NCI-H1092 (cell line): ENCODE results near the gene ATG5.

Experiments
- DNase-seq: peaks from one replicate; lab custom pipeline; 2025; lab: John Stamatoyannopoulos, UW

The ATG5 gene

DNA sequence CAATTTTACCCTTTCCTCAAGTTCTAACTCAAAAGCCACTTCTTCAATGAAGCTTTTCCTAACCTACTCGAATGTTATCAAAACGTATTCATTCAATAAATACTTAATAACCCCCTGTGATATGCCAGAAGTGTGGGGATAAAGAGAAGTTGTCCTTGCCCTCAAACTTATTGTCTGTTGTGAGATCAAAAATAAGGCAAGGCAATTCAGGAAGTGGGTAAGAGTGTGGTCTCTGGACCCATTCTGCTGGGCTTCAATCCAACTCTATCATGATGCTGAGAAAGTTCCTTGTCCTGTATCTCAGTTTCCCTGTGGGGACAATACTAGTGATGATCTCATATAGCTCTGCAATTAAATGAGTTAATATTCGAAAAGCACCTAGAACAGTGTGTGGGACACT lies 146.7 kb downstream of the ATG5 start:
- DNase-seq: no peak

GRCh38 chr6:106177786-106178185 lies 147.8 kb downstream of the ATG5 start:
- DNase-seq: no peak

DNA sequence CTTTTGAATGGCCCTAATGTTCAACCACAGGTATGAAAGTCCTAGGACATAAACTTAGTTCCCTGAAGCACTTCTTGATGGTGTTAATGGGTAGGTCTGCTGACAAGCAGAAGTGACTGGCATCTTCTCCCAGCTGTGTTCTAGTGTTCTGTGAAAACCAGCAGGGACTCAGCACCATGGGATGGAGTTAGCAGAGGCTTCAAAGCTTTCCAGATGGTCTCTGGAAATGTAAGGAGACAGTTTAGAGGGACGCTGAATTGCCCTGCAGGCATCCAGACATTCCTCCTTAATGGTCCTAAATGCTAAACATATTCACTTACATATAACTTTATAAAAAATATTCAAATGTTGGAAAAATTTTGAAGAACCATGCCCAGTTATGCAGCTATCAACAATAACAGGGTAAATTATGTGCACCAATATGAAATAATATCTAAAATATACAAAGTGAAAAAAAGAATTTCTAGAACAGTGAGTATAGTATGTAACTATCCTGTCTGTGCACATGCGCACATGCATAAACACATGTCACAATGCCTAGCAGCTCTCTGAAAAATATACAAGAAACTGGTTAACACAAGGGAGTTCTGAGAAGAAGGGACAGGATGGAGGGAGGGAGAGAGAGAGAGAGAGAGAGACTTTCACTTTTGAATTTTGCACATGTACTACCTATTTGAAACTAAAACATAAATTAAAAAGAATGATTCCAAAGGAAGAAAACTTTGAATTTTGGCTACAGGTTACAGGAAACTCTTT lies 152.3 kb downstream of the ATG5 start:
- DNase-seq: no peak

GRCh38 chr6:106170030-106170791 lies 155.3 kb downstream of the ATG5 start:
- DNase-seq: no peak

DNA sequence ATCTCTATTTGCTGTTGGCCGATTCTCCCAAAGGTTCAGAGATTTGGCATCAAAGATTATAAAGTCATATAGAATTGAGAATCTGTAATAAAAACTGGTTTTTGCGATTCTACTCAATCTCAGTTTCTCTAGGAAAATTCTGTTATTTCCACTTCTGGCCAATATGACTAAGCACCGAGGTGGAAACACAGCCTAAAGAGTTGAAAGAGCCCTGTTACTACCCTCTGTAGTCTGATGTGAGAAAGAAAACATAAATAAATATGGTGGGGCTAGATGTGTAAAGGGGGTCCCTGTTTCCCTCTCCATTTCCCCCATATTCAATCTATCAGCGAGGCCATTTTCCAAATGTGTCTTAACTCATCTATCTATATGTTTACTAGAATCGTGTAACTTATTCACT lies 156.0 kb downstream of the ATG5 start:
- DNase-seq: no peak

- no peak for DNase-seq
Measured at GRCh38 chr6:106168097-106168888, 157.3 kb downstream of the ATG5 start.

DNA sequence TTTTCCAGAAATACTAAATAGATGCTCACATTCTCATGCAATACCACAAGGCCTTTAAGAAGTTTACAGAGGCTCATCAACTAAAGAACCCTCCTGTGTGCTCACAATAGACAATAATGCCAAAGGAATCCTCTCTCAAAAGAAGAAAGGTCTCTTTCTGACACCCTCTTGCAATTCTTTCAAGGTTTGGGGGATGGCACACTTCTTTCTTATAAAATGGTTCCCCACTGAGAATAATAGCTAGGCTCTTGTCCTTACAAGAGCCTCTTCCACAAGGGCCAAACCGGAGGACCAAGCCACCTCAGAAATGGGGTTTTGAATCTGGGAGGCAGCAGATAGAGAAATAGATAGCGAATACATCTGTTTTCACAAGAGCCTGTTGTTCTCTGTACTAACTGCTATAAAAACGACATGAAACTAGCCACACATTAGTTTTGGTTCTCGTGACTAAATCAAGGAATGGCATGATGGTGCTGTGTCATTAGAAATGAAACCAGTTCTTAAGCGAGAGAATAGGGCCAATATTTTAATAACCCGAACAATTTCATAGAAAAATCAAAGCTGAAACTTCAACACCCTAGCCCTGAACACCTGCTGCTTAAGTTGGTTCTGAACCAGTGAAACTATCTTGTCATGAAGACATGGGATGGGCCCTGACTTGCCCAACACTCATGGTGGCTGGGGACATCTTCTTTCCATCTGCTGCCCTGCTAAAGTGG lies 158.3 kb downstream of the ATG5 start:
- no peak for DNase-seq

GRCh38 chr6:106165885-106166485 lies 159.6 kb downstream of the ATG5 start:
- no peak for DNase-seq

DNA sequence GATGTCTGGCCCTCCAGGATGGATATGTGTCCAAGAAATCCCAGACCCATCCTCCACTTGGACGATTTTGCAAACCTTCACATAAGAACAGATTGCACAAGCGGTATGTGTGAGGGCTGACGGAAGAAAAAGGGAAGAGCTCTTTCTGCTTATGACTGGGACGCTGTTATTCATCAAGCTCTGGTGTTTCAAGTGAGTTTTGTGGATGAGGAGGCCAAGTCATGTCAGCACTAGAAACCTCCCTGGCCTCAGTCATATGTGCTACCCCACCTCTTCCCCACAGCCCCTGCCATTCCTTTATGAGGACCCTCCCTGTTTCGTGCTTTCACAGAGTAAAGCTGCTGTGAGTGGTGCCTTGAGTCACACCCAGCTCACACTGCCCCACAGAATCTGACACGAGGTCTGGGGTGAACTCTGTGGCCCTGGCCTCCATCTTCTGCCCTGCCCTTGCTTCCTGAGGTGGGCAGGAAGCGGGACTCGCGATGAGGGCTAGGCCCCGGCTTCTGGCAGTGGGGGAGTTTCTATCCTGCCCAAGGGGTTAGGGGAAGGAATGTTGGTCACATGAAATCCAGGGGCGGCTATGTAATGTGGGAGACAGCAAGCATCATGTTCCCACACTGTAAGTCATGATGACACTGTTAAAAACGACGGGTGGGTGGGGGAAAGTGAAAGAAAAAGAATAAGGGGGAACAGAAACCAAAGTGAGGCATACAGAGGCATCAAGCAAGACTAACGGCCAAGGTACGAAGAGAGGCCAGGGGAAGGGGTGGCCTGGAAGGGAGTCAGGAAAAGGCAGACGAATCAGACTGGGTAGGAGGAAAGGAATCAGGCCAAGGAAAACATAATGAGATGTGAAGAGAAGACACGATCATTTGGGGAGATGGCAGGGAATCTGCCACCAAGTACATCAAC lies 161.3 kb downstream of the ATG5 start:
- DNase-seq: no peak

DNA sequence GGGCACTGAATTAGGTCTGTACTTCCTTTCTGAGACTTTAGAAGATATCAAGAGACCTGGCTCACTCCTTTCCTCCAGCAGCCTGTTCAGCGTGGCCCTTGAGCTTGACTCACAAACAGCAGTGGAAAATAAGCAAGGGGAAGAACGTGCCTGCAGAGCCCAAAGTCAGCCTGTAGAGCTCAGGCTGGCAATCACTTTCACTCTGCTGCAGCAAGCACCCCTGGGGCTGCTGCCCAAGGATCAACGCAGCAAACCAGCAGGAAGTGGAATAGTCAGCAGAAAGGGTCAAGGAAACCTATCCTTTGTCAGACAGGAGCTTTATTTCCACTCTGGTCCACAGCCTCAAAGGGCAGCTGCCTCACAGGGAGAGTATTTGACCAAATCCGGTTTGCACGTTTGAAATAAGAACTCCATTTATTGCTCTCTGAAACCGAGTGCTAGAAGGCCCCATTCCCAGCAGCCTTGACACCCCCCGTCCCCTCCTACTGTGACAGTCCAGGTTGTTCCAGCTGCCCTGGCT lies 162.1 kb downstream of the ATG5 start:
- no peak for DNase-seq

GRCh38 chr6:106162921-106163320 lies 162.6 kb downstream of the ATG5 start:
- DNase-seq: no peak

DNA sequence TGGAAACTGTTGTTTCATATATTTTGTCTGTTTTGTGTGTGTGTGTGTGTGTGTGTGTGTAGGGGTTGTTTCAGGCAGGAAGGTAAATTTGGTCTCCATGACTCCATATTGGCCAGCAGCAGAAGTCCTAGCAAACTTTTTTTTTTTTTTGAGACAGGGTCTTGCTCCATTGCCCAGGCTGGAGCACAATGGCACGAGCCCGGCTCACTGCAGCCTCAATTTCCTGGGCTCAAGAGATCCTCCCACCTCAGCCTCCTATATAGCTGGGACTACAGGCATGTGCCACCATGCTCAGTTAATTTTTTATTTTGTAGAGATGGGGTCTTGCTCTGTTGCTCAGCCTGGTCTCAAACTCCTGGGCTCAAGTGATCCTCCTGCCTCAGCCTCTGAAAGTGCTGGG lies 163.7 kb downstream of the ATG5 start:
- no peak for DNase-seq

DNA sequence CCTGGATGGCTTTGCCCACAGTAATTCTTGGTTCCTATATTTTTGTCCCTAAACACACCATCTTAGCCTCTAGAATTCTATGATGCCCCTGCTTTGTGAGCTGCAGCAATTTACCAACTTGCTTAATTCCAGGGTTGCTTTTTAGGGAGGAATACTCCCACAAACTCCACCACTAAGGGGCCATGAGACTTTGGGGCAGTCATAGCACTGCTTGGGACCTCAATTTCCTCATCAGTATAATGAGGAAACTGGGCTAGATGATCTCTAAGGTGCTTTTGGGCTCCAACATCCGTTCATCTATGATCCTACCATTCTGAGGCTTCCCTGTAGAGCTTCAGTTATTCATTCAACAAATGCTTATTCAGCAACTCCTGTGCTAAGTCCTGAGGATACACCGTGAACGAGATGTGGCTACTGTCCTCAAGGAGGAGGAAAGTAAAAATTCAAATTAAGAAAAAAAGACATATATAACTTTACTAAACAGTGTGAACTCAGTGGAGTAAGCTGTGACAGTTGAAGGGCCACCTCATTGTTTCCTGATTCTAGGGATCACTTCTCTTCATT lies 164.2 kb downstream of the ATG5 start:
- DNase-seq: no peak

- DNase-seq: no peak
Measured at GRCh38 chr6:106160189-106160588, 165.4 kb downstream of the ATG5 start.

DNA sequence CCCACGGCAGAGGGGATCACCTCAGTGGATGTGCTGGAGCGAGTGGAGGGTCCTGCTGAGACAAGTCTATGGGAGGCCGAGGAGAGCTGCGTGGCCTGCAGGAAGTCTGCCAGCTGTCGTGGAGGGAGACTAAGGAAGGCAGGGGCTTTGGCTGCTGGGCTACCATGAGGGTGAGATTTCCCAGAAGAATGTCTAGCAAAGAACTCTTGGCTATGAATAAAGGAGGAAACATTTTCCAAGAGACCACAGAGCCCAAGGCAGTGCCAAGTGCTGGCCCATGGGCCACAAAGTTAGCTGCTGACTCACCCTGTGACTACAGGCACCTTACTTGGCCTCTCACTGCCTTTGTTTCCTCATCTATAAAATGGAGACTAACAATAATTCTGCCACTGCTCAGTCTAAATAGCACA lies 166.0 kb downstream of the ATG5 start:
- no peak for DNase-seq

- no peak for DNase-seq
Measured at GRCh38 chr6:106158816-106159215, 166.7 kb downstream of the ATG5 start.

- DNase-seq: no peak
Measured at GRCh38 chr6:106156863-106157262, 168.7 kb downstream of the ATG5 start.

DNA sequence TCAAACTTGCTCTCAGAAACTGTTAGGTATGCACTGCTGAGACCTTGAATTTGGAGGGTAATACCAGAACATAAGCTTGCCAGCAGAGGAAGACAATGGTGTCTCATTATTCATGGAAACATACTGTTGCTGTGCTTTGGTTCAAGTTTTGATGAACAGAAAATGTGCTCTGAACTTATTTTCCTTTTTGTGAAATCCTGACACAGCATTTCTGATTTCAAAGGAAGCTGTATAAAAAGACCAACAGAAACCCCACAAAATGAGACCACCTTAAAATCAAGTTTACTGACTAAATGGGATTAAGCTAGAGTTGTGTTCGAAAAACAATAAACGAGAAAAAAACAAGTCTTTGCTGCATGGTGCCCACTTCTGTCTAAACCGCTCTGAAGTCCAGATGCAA lies 169.1 kb downstream of the ATG5 start:
- DNase-seq: no peak

DNA sequence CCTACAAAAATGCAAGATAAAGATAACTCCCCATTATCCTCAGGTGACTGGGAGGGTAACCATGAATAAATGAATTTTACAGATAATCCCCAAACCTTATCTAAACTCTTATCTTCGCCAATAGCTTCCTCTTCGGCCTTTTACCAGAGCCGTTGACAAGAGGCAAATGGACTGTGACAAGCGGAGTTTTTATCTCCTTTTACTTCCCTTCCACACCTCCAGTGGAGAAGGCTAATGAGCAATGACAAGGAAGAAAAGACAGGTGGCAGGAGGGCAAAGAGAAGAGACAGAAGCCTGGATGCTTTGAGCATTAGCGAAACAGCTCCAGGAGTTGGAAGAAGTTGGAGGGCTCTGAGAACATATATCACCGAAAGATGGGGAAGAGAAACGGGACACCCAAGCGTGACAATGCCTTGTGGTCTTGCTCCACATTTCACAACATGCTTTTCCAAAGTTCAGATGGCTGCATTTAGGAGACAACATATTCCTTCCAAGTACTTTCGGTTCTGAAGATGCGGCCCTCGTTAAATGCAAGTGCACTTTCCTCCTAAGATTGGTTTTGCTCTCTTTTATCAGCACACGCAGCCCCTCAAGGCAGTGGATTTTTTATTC lies 170.2 kb downstream of the ATG5 start:
- no peak for DNase-seq

DNA sequence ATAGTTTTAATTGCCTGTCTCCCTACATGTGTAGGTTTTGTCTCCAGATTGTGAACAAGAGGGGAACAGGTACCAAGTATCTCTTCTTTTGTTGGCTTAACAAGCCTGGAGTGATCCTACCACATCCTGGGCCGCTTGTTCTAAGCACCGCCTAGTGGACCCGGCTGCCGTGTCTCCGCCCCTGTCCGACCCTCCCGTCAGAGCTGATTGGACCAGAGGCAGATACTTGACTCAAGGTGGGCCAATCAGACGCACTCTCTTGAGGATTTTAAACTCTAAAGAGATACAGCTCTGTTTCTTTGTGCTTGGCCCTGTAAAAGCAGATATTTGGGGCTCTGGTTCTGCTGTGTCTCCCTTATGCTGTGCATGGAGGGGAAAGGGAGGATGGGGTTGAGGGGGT lies 171.2 kb downstream of the ATG5 start:
- DNase-seq: no peak
